HG02840 (cell line): ENCODE measurements around the gene PER2.

Experiments used
- ATAC-seq: cut with Tn5 transposase; IDR thresholded peaks from one replicate; pipeline ENCODE4 v1.9.1; 2021; ENCODE audit warnings: mild to moderate bottlenecking, moderate library complexity, moderate number of reproducible peaks; ENCODE audit not compliant: unreplicated experiment, low FRiP score

The PER2 gene

GRCh38 chr2:238271061-238271554, 17.3 kb downstream of the PER2 start:
- no peak for ATAC-seq

- no peak for ATAC-seq
Measured at GRCh38 chr2:238270606-238271005, 17.8 kb downstream of the PER2 start.

GRCh38 chr2:238269741-238270140, 18.7 kb downstream of the PER2 start:
- no peak for ATAC-seq

GRCh38 chr2:238267884-238268680, 20.3 kb downstream of the PER2 start:
- no peak for ATAC-seq

GRCh38 chr2:238267341-238267710, 21.1 kb downstream of the PER2 start:
- ATAC-seq = no peak

- ATAC-seq = no peak
Measured at GRCh38 chr2:238265605-238266004, 22.8 kb downstream of the PER2 start.

GRCh38 chr2:238264072-238264460, 24.3 kb downstream of the PER2 start:
- no peak for ATAC-seq

- ATAC-seq = no peak
Measured at GRCh38 chr2:238263204-238264071, 25.0 kb downstream of the PER2 start.

- ATAC-seq = no peak
Measured at GRCh38 chr2:238262496-238263122, 25.8 kb downstream of the PER2 start.

GRCh38 chr2:238261718-238262375, 26.6 kb downstream of the PER2 start:
- no peak for ATAC-seq

GRCh38 chr2:238260883-238261282, 27.5 kb downstream of the PER2 start:
- ATAC-seq = no peak

GRCh38 chr2:238259061-238260020, 29.1 kb downstream of the PER2 start:
- no peak for ATAC-seq

GRCh38 chr2:238257786-238258700, 30.4 kb downstream of the PER2 start:
- no peak for ATAC-seq

GRCh38 chr2:238256594-238257104, 31.8 kb downstream of the PER2 start:
- ATAC-seq = no peak

- ATAC-seq = no peak
Measured at GRCh38 chr2:238256111-238256510, 32.3 kb downstream of the PER2 start.

GRCh38 chr2:238255636-238256035, 32.8 kb downstream of the PER2 start:
- no peak for ATAC-seq

- no peak for ATAC-seq
Measured at GRCh38 chr2:238255151-238255551, 33.3 kb downstream of the PER2 start.

GRCh38 chr2:238254095-238254723, 34.2 kb downstream of the PER2 start:
- ATAC-seq = no peak
